ENCODE results near the gene PCDHA3. TPM values are rescaled to one million over a fixed set of nuclear protein-coding genes. Genes with fewer than 3 reads are reported as not detected.
A peak's percentile ranks its signal among the peaks of the same experiment; 100 is the strongest.
"Not testable (repeated sequence)": the region's sequence is repeated elsewhere in the genome, so short reads cannot be mapped to it uniquely, and the experiment has no call there.

The PCDHA3 gene
- total RNA-seq, 6 experiments from 2014 or later = 0.07 TPM; not detected in 5

DNA sequence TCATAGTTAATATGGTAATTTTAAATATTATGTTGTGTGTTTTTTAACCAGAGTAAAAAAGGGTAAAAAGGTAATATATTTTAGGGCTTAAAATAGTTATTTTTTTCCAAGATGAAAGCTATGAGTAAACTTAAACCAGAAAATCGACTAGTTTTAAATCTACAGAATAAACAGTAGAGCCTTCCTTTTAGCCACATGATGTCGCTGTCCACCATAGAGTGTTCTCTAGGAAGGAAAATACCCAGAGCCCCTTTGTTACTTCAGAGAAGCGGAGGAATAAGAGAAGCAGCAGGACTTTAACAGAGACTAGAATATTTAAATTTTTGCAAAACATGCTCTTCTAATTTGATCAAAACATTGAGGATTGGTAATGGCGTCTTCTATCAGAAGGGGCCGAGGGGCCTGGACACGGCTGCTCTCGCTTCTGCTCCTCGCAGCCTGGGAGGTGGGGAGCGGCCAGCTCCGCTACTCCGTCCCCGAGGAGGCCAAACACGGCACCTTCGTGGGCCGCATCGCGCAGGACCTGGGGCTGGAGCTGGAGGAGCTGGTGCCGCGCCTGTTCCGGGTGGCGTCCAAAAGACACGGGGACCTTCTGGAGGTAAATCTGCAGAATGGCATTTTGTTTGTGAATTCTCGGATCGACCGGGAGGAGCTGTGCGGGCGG is 6.1 kb upstream of the PCDHA3 start, which contains the start of gene PCDHA2:
TSS of gene PCDHA2 (plus strand) at position 258 of the 664 bp plus-strand sequence.
- Histone ChIP-seq H3K27ac (no peak within 1 kb of the TSS), H3K4me3 (no peak within 1 kb of the TSS), H3K9me3 (peaks cover 0 to 5% (median 2%) of the 10 kb centered on the region in 4 donors), H3K4me1 (no peaks in the 10 kb centered on the region), H3K27me3 (peaks cover 0 to 5% of the 10 kb centered on the region in 2 donors), H3K36me3 (no peaks in the 10 kb centered on the region)
- TF ChIP-seq POLR2A (IDR thresholded peaks at IDR 0.05) (no peak), CTCF (IDR thresholded peaks at IDR 0.05) (no peak)
- no peak for ATAC-seq
- no peak for DNase-seq
- intact Hi-C loops (cut with DNase I) = no loop called here
- 15% methylated on average over 17 of the region's 27 CpGs for WGBS (ENCODE audit: insufficient coverage, low coverage, low lambda C conversion rate, missing lambda C conversion rate)

- Histone ChIP-seq H3K9me3 (peaks cover 0 to 5% (median 2%) of the 10 kb centered on the region in 4 donors), H3K27me3 (peaks cover 0 to 5% of the 10 kb centered on the region in 2 donors), H3K36me3 (no peaks in the 10 kb centered on the region), H3K4me1 (no peaks in the 10 kb centered on the region), H3K4me3 (no peak overlapping the region), H3K27ac (no peak overlapping the region)
- no peak for DNase-seq
- no peak for TF ChIP-seq CTCF (IDR thresholded peaks at IDR 0.05)
- no peak for TF ChIP-seq POLR2A (IDR thresholded peaks at IDR 0.05)
- ATAC-seq = no peak
- intact Hi-C loops (cut with DNase I) = no loop called here
- WGBS (ENCODE audit: insufficient coverage, low coverage, low lambda C conversion rate, missing lambda C conversion rate) = 14% methylated on average over 15 of the region's 15 CpGs
Observed at GRCh38 chr5:140795259-140795641, 5.6 kb upstream of the PCDHA3 start.

DNA sequence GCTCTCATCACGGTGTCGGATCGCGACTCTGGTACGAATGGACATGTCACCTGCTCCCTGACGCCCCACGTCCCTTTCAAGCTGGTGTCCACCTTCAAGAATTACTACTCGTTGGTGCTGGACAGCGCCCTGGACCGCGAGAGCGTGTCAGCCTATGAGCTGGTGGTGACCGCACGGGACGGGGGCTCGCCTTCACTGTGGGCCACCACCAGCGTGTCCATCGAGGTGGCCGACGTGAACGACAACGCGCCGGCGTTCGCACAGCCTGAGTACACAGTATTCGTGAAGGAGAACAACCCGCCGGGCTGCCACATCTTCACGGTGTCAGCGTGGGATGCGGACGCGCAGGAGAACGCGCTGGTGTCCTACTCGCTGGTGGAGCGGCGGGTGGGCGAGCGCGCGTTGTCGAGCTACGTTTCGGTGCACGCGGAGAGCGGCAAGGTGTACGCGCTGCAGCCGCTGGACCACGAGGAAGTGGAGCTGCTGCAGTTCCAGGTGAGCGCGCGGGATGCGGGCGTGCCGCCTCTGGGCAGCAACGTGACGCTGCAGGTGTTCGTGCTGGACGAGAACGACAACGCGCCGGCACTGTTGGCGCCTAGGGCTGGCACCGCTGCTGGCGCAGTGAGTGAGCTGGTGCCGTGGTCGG is 4.7 kb upstream of the PCDHA3 start:
- H3K36me3 ChIP-seq; H3K27ac ChIP-seq; H3K9me3 ChIP-seq; H3K4me1 ChIP-seq; intact Hi-C loops (cut with DNase I); ATAC-seq; H3K4me3 ChIP-seq; H3K27me3 ChIP-seq: not testable (repeated sequence)
- DNase-seq = peak in 1 of 3 donors; percentile 46
- 71% methylated on average over 21 of the region's 72 CpGs for WGBS (ENCODE audit: insufficient coverage, low coverage, low lambda C conversion rate, missing lambda C conversion rate)

DNA sequence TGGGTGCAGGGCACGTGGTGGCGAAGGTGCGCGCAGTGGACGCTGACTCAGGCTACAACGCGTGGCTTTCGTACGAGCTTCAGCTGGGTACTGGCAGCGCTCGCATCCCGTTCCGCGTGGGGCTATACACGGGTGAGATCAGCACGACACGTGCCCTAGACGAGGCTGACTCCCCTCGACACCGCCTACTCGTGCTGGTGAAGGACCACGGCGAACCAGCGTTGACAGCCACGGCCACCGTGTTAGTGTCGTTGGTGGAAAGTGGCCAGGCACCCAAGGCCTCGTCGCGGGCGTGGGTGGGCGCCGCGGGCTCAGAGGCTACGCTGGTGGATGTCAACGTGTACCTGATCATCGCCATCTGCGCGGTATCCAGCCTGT is 4.2 kb upstream of the PCDHA3 start:
- Histone ChIP-seq H3K4me1 (no peaks in the 10 kb centered on the region), H3K27me3 (peaks cover 0 to 5% of the 10 kb centered on the region in 2 donors), H3K4me3 (no peak overlapping the region), H3K9me3 (peaks cover 0 to 7% (median 3%) of the 10 kb centered on the region in 4 donors), H3K27ac (no peak overlapping the region), H3K36me3 (no peaks in the 10 kb centered on the region)
- no CpG with 5 or more reads among the region's 39 CpGs for WGBS (ENCODE audit: insufficient coverage, low coverage, low lambda C conversion rate, missing lambda C conversion rate)
- intact Hi-C loops (cut with DNase I) = no loop called here
- DNase-seq = no peak
- ATAC-seq = no peak
- TF ChIP-seq CTCF (IDR thresholded peaks at IDR 0.05) (no peak), POLR2A (IDR thresholded peaks at IDR 0.05) (no peak)

GRCh38 chr5:140801494-140801841 is 611 bp downstream of the PCDHA3 start:
- Histone ChIP-seq H3K27ac (no peak overlapping the region), H3K4me3 (no peak overlapping the region), H3K27me3 (no peaks in the 10 kb centered on the region), H3K9me3 (peaks cover 0 to 2% (median 0%) of the 10 kb centered on the region in 4 donors), H3K36me3 (no peaks in the 10 kb centered on the region), H3K4me1 (no peaks in the 10 kb centered on the region)
- intact Hi-C loops (cut with DNase I) = no loop called here
- ATAC-seq = no peak
- 8% methylated on average over 12 of the region's 16 CpGs for WGBS (ENCODE audit: insufficient coverage, low coverage, low lambda C conversion rate, missing lambda C conversion rate)
- TF ChIP-seq CTCF (IDR thresholded peaks at IDR 0.05) (peak in 1 of 4 donors; percentile 12), POLR2A (IDR thresholded peaks at IDR 0.05) (no peak)
- no peak for DNase-seq

DNA sequence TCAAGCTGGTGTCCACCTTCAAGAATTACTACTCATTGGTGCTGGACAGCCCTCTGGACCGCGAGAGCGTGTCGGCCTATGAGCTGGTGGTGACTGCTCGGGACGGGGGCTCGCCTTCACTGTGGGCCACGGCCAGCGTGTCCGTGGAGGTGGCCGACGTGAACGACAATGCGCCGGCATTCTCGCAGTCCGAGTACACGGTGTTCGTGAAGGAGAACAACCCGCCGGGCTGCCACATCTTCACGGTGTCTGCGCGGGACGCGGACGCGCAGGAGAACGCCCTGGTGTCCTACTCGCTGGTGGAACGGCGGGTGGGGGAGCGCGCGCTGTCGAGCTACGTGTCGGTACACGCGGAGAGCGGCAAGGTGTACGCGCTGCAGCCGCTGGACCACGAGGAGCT is 1.5 kb downstream of the PCDHA3 start:
- intact Hi-C loops (cut with DNase I); ATAC-seq; H3K4me1 ChIP-seq; H3K27ac ChIP-seq; H3K9me3 ChIP-seq; H3K36me3 ChIP-seq; H3K27me3 ChIP-seq; H3K4me3 ChIP-seq: not testable (repeated sequence)
- peak in 1 of 3 donors; percentile 45 for DNase-seq
- WGBS (ENCODE audit: insufficient coverage, low coverage, low lambda C conversion rate, missing lambda C conversion rate) = 53% methylated on average over 13 of the region's 45 CpGs
